Activated T-cell treated with anti-CD3 and anti-CD28 coated beads, Interleukin-2, amount 50 U/mL, for 24 hours (primary cell): ENCODE measurements around the gene TRPM7.
"Not testable (repeated sequence)": the region's sequence is repeated elsewhere in the genome, so short reads cannot be mapped to it uniquely, and the experiment has no call there.

Experiments used
- DNase-seq: peaks from one replicate; pipeline ENCODE4 v3.0.0-alpha.2; 2020
- H3K27ac Mint-ChIP-seq: 2 replicates; pipeline ENCODE4 v1.8.0; 2020; ENCODE audit warnings: mild to moderate bottlenecking, mixed read lengths
- H3K27me3 Mint-ChIP-seq: 2 replicates; pipeline ENCODE4 v1.8.0; 2020; ENCODE audit warnings: mixed read lengths
- H3K36me3 Mint-ChIP-seq: 2 replicates; pipeline ENCODE4 v1.8.0; 2020; ENCODE audit warnings: low read depth, mixed read lengths
- H3K4me1 Mint-ChIP-seq: 2 replicates; pipeline ENCODE4 v1.8.0; 2020; ENCODE audit warnings: low read depth, mixed read lengths
- H3K4me3 Mint-ChIP-seq: 2 replicates; pipeline ENCODE4 v1.8.0; 2020; ENCODE audit warnings: mild to moderate bottlenecking, moderate library complexity, mixed read lengths
- H3K9me3 Mint-ChIP-seq: 2 replicates; pipeline ENCODE4 v1.8.0; 2020; ENCODE audit warnings: mixed read lengths

Gene TRPM7

GRCh38 chr15:50573842-50574241, 112.8 kb downstream of the TRPM7 start:
- not testable (repeated sequence) for H3K9me3 Mint-ChIP-seq, H3K4me1 Mint-ChIP-seq, H3K4me3 Mint-ChIP-seq, DNase-seq, H3K27me3 Mint-ChIP-seq, H3K27ac Mint-ChIP-seq
- H3K36me3 Mint-ChIP-seq: peaks cover 88% of the 10 kb centered on the region

GRCh38 chr15:50563756-50564155, 122.8 kb downstream of the TRPM7 start:
- no peaks in the 10 kb centered on the region for H3K9me3 Mint-ChIP-seq
- H3K27ac Mint-ChIP-seq: peak overlapping the region; percentile 87
- H3K27me3 Mint-ChIP-seq: no peaks in the 10 kb centered on the region
- H3K4me1 Mint-ChIP-seq: peaks cover 22% of the 10 kb centered on the region
- DNase-seq: no peak
- no peak overlapping the region for H3K4me3 Mint-ChIP-seq
- peaks cover 81% of the 10 kb centered on the region for H3K36me3 Mint-ChIP-seq

- no peaks in the 10 kb centered on the region for H3K27me3 Mint-ChIP-seq
- H3K9me3 Mint-ChIP-seq: no peaks in the 10 kb centered on the region
- peaks cover 77% of the 10 kb centered on the region for H3K36me3 Mint-ChIP-seq
- H3K4me3 Mint-ChIP-seq: peak overlapping the region; percentile 6
- DNase-seq: no peak
- H3K4me1 Mint-ChIP-seq: peaks cover 24% of the 10 kb centered on the region
- peak overlapping the region; percentile 87 for H3K27ac Mint-ChIP-seq
Observed at GRCh38 chr15:50562735-50563640, 123.6 kb downstream of the TRPM7 start.

- Mint-ChIP-seq H3K4me3 (no peak overlapping the region), H3K27me3 (no peaks in the 10 kb centered on the region), H3K27ac (peak overlapping the region; percentile 66), H3K4me1 (peaks cover 30% of the 10 kb centered on the region), H3K9me3 (peaks cover 4% of the 10 kb centered on the region), H3K36me3 (peaks cover 61% of the 10 kb centered on the region)
- no peak for DNase-seq
Observed at GRCh38 chr15:50558012-50558411, 128.6 kb downstream of the TRPM7 start.

- no peaks in the 10 kb centered on the region for H3K27me3 Mint-ChIP-seq
- peak overlapping the region; percentile 78 for H3K27ac Mint-ChIP-seq
- peaks cover 27% of the 10 kb centered on the region for H3K4me1 Mint-ChIP-seq
- H3K4me3 Mint-ChIP-seq: no peak overlapping the region
- peaks cover 4% of the 10 kb centered on the region for H3K9me3 Mint-ChIP-seq
- H3K36me3 Mint-ChIP-seq: peaks cover 50% of the 10 kb centered on the region
- no peak for DNase-seq
Observed at GRCh38 chr15:50556642-50557371, 129.8 kb downstream of the TRPM7 start.

- no peak overlapping the region for H3K4me3 Mint-ChIP-seq
- peaks cover 14% of the 10 kb centered on the region for H3K36me3 Mint-ChIP-seq
- no peaks in the 10 kb centered on the region for H3K27me3 Mint-ChIP-seq
- peaks cover 4% of the 10 kb centered on the region for H3K9me3 Mint-ChIP-seq
- peaks cover 18% of the 10 kb centered on the region for H3K4me1 Mint-ChIP-seq
- no peak overlapping the region for H3K27ac Mint-ChIP-seq
- no peak for DNase-seq
Observed at GRCh38 chr15:50552238-50552637, 134.4 kb downstream of the TRPM7 start.

GRCh38 chr15:50549326-50549725, 137.3 kb downstream of the TRPM7 start:
- H3K4me3 Mint-ChIP-seq: no peak overlapping the region
- no peaks in the 10 kb centered on the region for H3K27me3 Mint-ChIP-seq
- H3K36me3 Mint-ChIP-seq: no peaks in the 10 kb centered on the region
- no peak overlapping the region for H3K27ac Mint-ChIP-seq
- DNase-seq: no peak
- H3K4me1 Mint-ChIP-seq: peaks cover 6% of the 10 kb centered on the region
- peaks cover 4% of the 10 kb centered on the region for H3K9me3 Mint-ChIP-seq

GRCh38 chr15:50546566-50546965, 140.0 kb downstream of the TRPM7 start, which contains the start of gene USP50:
Gene USP50 (minus strand): TSS chr15:50546666. CDS start chr15:50546525, 141 bp downstream.
- Mint-ChIP-seq H3K27ac (no peak within 1 kb of the TSS), H3K27me3 (peaks cover 2% of the 10 kb centered on the region), H3K4me3 (no peak within 1 kb of the TSS), H3K36me3 (no peaks in the 10 kb centered on the region), H3K4me1 (no peaks in the 10 kb centered on the region), H3K9me3 (no peaks in the 10 kb centered on the region)
- DNase-seq: no peak

- H3K4me1 Mint-ChIP-seq: no peaks in the 10 kb centered on the region
- H3K9me3 Mint-ChIP-seq: no peaks in the 10 kb centered on the region
- H3K27me3 Mint-ChIP-seq: peaks cover 2% of the 10 kb centered on the region
- DNase-seq: no peak
- no peaks in the 10 kb centered on the region for H3K36me3 Mint-ChIP-seq
- H3K27ac Mint-ChIP-seq: no peak overlapping the region
- H3K4me3 Mint-ChIP-seq: no peak overlapping the region
Observed at GRCh38 chr15:50544368-50544767, 142.2 kb downstream of the TRPM7 start.

- H3K36me3 Mint-ChIP-seq: no peaks in the 10 kb centered on the region
- no peak overlapping the region for H3K27ac Mint-ChIP-seq
- DNase-seq: no peak
- no peaks in the 10 kb centered on the region for H3K4me1 Mint-ChIP-seq
- H3K4me3 Mint-ChIP-seq: no peak overlapping the region
- H3K27me3 Mint-ChIP-seq: peaks cover 2% of the 10 kb centered on the region
- H3K9me3 Mint-ChIP-seq: no peaks in the 10 kb centered on the region
Observed at GRCh38 chr15:50543556-50543955, 143.0 kb downstream of the TRPM7 start.

GRCh38 chr15:50542887-50543210, 143.7 kb downstream of the TRPM7 start:
- Mint-ChIP-seq H3K36me3 (no peaks in the 10 kb centered on the region), H3K4me3 (no peak overlapping the region), H3K27me3 (peaks cover 2% of the 10 kb centered on the region), H3K27ac (no peak overlapping the region), H3K9me3 (no peaks in the 10 kb centered on the region), H3K4me1 (no peaks in the 10 kb centered on the region)
- no peak for DNase-seq

GRCh38 chr15:50531766-50532165, 154.8 kb downstream of the TRPM7 start:
- H3K9me3 Mint-ChIP-seq: no peaks in the 10 kb centered on the region
- H3K4me1 Mint-ChIP-seq: no peaks in the 10 kb centered on the region
- no peak overlapping the region for H3K4me3 Mint-ChIP-seq
- no peaks in the 10 kb centered on the region for H3K27me3 Mint-ChIP-seq
- no peak overlapping the region for H3K27ac Mint-ChIP-seq
- no peak for DNase-seq
- H3K36me3 Mint-ChIP-seq: no peaks in the 10 kb centered on the region

- Mint-ChIP-seq H3K9me3 (no peaks in the 10 kb centered on the region), H3K36me3 (no peaks in the 10 kb centered on the region), H3K27ac (no peak overlapping the region), H3K27me3 (no peaks in the 10 kb centered on the region), H3K4me1 (no peaks in the 10 kb centered on the region), H3K4me3 (no peak overlapping the region)
- no peak for DNase-seq
Observed at GRCh38 chr15:50531163-50531562, 155.4 kb downstream of the TRPM7 start.

- Mint-ChIP-seq H3K27ac (no peak overlapping the region), H3K4me1 (no peaks in the 10 kb centered on the region), H3K9me3 (no peaks in the 10 kb centered on the region), H3K36me3 (no peaks in the 10 kb centered on the region), H3K27me3 (no peaks in the 10 kb centered on the region), H3K4me3 (no peak overlapping the region)
- no peak for DNase-seq
Observed at GRCh38 chr15:50523851-50524251, 162.7 kb downstream of the TRPM7 start.
